ENCODE data around the gene KIF24.

The KIF24 gene

DNA sequence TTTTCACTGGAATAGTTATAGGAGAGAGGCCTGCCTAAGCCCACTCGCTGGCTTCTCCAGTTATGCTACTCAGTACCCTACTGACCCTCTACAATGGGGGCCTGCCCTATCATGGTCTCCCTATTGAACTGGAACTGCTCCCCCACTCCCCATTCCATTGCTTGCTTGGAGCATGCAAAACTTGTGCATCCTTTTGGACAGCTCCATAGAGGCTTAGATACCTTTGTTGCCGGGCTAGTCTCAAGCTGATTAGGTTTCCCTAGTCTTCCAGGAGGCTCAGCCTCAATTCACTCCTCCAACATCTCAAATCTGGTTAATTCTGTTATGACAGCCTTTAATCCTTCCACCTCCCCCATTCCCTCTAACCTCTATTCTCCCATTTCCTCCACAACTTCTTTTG lies 39.9 kb downstream of the KIF24 start:
- Histone ChIP-seq H3K9me3 (ENCODE audit: low read length) (no peaks in the 10 kb centered on the region), H3K9me2 (ENCODE audit: low read depth, low read length) (no peaks in the 10 kb centered on the region), H4K20me1 (ENCODE audit: insufficient read depth, low read length) (no peaks in the 10 kb centered on the region), H3K27ac (ENCODE audit: low read depth, low read length, poor library complexity, severe bottlenecking) (no peak overlapping the region), H3K9ac (ENCODE audit: low read length) (no peak overlapping the region), H3K4me1 (ENCODE audit: insufficient read depth, low read length, severe bottlenecking) (no peaks in the 10 kb centered on the region), H3K4me2 (ENCODE audit: low read length) (no peak overlapping the region), H3K4me3 (ENCODE audit: low read depth, low read length, poor library complexity, severe bottlenecking) (no peak overlapping the region), H3F3A (ENCODE audit: insufficient read depth, low read length) (no peaks in the 10 kb centered on the region), H2AFZ (ENCODE audit: low read length) (no peak overlapping the region), H3K36me3 (ENCODE audit: insufficient read depth, low read length) (peaks cover 41% of the 10 kb centered on the region), H3K27me3 (ENCODE audit: insufficient read depth, low read length) (no peaks in the 10 kb centered on the region), H3K79me2 (ENCODE audit: insufficient read depth, low read length) (no peaks in the 10 kb centered on the region)
- no peak for TF ChIP-seq EZH2 (IDR thresholded peaks at IDR 0.05; ENCODE audit: borderline replicate concordance, low read length)
- TF ChIP-seq, protein P1, sequence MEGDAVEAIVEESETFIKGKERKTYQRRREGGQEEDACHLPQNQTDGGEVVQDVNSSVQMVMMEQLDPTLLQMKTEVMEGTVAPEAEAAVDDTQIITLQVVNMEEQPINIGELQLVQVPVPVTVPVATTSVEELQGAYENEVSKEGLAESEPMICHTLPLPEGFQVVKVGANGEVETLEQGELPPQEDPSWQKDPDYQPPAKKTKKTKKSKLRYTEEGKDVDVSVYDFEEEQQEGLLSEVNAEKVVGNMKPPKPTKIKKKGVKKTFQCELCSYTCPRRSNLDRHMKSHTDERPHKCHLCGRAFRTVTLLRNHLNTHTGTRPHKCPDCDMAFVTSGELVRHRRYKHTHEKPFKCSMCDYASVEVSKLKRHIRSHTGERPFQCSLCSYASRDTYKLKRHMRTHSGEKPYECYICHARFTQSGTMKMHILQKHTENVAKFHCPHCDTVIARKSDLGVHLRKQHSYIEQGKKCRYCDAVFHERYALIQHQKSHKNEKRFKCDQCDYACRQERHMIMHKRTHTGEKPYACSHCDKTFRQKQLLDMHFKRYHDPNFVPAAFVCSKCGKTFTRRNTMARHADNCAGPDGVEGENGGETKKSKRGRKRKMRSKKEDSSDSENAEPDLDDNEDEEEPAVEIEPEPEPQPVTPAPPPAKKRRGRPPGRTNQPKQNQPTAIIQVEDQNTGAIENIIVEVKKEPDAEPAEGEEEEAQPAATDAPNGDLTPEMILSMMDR (IDR thresholded peaks at IDR 0.05; ENCODE audit: low read length): no peak

DNA sequence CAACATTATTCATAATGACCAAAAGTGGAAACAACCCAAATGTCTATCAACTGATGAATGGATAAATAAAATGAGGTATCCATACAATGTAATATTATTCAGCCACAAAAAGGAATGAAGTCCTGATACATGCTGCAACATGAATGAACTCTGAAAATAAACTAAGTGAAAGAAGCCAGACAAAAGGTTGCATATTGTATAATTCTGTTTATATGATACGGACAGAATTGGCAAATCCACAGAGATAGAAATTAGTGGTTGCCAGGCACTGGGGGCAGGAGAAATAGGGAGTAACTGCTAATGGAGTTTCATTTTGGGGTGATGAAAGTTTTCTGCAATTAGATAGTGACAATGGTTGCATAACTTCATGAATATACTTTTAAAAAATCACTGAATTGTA lies 47.0 kb downstream of the KIF24 start:
- H3K9me3 ChIP-seq (ENCODE audit: low read length): no peaks in the 10 kb centered on the region
- no peak overlapping the region for H3K9ac ChIP-seq (ENCODE audit: low read length)
- no peaks in the 10 kb centered on the region for H3K9me2 ChIP-seq (ENCODE audit: low read depth, low read length)
- no peaks in the 10 kb centered on the region for H3K79me2 ChIP-seq (ENCODE audit: insufficient read depth, low read length)
- H3K27ac ChIP-seq (ENCODE audit: low read depth, low read length, poor library complexity, severe bottlenecking): no peak overlapping the region
- H3K4me1 ChIP-seq (ENCODE audit: insufficient read depth, low read length, severe bottlenecking): no peaks in the 10 kb centered on the region
- no peaks in the 10 kb centered on the region for H3F3A ChIP-seq (ENCODE audit: insufficient read depth, low read length)
- no peaks in the 10 kb centered on the region for H3K27me3 ChIP-seq (ENCODE audit: insufficient read depth, low read length)
- no peak overlapping the region for H2AFZ ChIP-seq (ENCODE audit: low read length)
- no peak for TF ChIP-seq EZH2 (IDR thresholded peaks at IDR 0.05; ENCODE audit: borderline replicate concordance, low read length)
- TF ChIP-seq, protein P1 (IDR thresholded peaks at IDR 0.05; ENCODE audit: low read length): no peak
- H4K20me1 ChIP-seq (ENCODE audit: insufficient read depth, low read length): no peaks in the 10 kb centered on the region
- no peak overlapping the region for H3K4me3 ChIP-seq (ENCODE audit: low read depth, low read length, poor library complexity, severe bottlenecking)
- H3K36me3 ChIP-seq (ENCODE audit: insufficient read depth, low read length): peaks cover 35% of the 10 kb centered on the region
- H3K4me2 ChIP-seq (ENCODE audit: low read length): no peak overlapping the region

DNA sequence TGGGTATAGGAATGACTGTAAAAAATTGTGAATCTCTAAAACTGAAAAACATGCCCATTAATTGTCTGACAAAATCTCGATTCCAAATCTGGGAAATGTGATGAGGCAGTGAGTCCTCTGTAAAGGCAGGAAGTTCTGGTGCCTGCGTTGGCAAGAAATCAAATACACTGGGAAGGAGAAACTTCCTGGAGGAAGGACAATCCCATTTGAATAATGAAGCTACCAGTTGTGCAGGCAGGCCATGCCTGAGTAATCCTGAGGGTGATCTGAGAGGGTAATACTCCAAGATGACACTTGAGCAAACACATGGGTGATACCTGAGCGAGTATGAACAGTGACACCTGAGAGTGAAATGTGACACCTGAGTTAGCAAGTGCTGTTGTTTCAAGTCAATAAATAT lies 49.7 kb downstream of the KIF24 start:
- Histone ChIP-seq H3K36me3 (ENCODE audit: insufficient read depth, low read length) (peaks cover 19% of the 10 kb centered on the region; the same call in 1 of the 2 replicates), H3K4me1 (ENCODE audit: insufficient read depth, low read length, severe bottlenecking) (no peaks in the 10 kb centered on the region), H3K27ac (ENCODE audit: low read depth, low read length, poor library complexity, severe bottlenecking) (no peak overlapping the region), H2AFZ (ENCODE audit: low read length) (no peak overlapping the region), H3K4me3 (ENCODE audit: low read depth, low read length, poor library complexity, severe bottlenecking) (no peak overlapping the region), H3K9me2 (ENCODE audit: low read depth, low read length) (no peaks in the 10 kb centered on the region), H3F3A (ENCODE audit: insufficient read depth, low read length) (no peaks in the 10 kb centered on the region), H3K9me3 (ENCODE audit: low read length) (no peaks in the 10 kb centered on the region), H3K4me2 (ENCODE audit: low read length) (no peak overlapping the region), H3K27me3 (ENCODE audit: insufficient read depth, low read length) (no peaks in the 10 kb centered on the region), H4K20me1 (ENCODE audit: insufficient read depth, low read length) (no peaks in the 10 kb centered on the region), H3K9ac (ENCODE audit: low read length) (no peak overlapping the region), H3K79me2 (ENCODE audit: insufficient read depth, low read length) (no peaks in the 10 kb centered on the region)
- no peak for TF ChIP-seq EZH2 (IDR thresholded peaks at IDR 0.05; ENCODE audit: borderline replicate concordance, low read length)
- TF ChIP-seq, protein P1 (IDR thresholded peaks at IDR 0.05; ENCODE audit: low read length): no peak

All from OCI-LY1 (cell line).